Esophagus squamous epithelium (tissue), 5 donors: Measurements from ENCODE around the gene ZNF26. TPM values are rescaled to one million over a fixed set of nuclear protein-coding genes. Genes with fewer than 3 reads are reported as not detected.
A peak's percentile ranks its signal among the peaks of the same experiment; 100 is the strongest.

Source experiments
- DNase-seq: peaks from one replicate; lab custom pipeline; 2025; lab: John Stamatoyannopoulos, UW
- H3K27ac ChIP-seq, 4 donors: fragments of 200-600 bp; sonication (generic); one replicate each; pipeline ENCODE4 v1.5.1; 2016 to 2019; ENCODE audit warnings: mild to moderate bottlenecking in 1 of 4
- H3K27me3 ChIP-seq, 4 donors: fragments of 200-600 bp; sonication (generic); 1 replicate in 3 of 4; 2 replicates in 1 of 4; pipeline versions ENCODE4 v1.5.1 to v1.6.0; 2017 to 2021; ENCODE audit warnings: antibody characterized with exemption in 1 of 4
- H3K36me3 ChIP-seq, 3 donors: fragments of 200-600 bp; sonication (generic); one replicate each; pipeline ENCODE4 v1.5.1; 2016 to 2019
- H3K4me1 ChIP-seq, 3 donors: fragments of 200-600 bp; sonication (generic); one replicate each; pipeline ENCODE4 v1.5.1; 2017 to 2019
- H3K4me3 ChIP-seq, 4 donors: fragments of 200-600 bp; sonication (generic); 1 replicate in 3 of 4; 2 replicates in 1 of 4; pipeline ENCODE4 v1.5.1; 2016 to 2019; ENCODE audit warnings: mild to moderate bottlenecking in 2 of 4, moderate library complexity in 1 of 4
- H3K9me3 ChIP-seq, 3 donors: fragments of 200-600 bp; sonication (generic); one replicate each; pipeline ENCODE4 v1.5.1; 2016 to 2019
- POLR2A ChIP-seq, 4 donors: fragments of 450-650 bp; IDR thresholded peaks; one replicate each; pipeline ENCODE4 v1.6.1; 2017; ENCODE audit warnings: antibody characterized with exemption in 4 of 4, mild to moderate bottlenecking in 4 of 4, moderate library complexity in 3 of 4
- WGBS, 2 donors: methylation state at CpG; one replicate each; pipeline ENCODE4 v1.1.5; 2018; 5-methylcytosine and 5-hydroxymethylcytosine counted together
- intact Hi-C: fragments of 100-400 bp; cut with DNase I; formaldehyde crosslinking; loops from one replicate; pipeline ENCODE4 v1.15.0; 2022
- total RNA-seq, 4 donors: library from RNA; depleted of rRNA; stranded (reverse); fragments of >200 nt; gene quantifications; one replicate each; pipeline ENCODE4 v1.1.0, GENCODE V29; 2016
- TF ChIP-seq, protein P1 (sequence below), 6 experiments: fragments of 450-650 bp in 4 of 6; fragments of 200-600 bp in 2 of 6; sonication (generic) in 2 of 6; IDR thresholded peaks; one replicate each; pipeline ENCODE4 v1.5.1; 2016 to 2019; ENCODE audit warnings: antibody characterized with exemption in 6 of 6, mild to moderate bottlenecking in 4 of 6, moderate library complexity in 4 of 6
- donor health status: DM: yes; HTN: yes; CAD: no.

ZNF26 gene
- total RNA-seq, 4 donors from 2014 or later, result 2.7 to 17.9 (median 5.9) TPM

DNA sequence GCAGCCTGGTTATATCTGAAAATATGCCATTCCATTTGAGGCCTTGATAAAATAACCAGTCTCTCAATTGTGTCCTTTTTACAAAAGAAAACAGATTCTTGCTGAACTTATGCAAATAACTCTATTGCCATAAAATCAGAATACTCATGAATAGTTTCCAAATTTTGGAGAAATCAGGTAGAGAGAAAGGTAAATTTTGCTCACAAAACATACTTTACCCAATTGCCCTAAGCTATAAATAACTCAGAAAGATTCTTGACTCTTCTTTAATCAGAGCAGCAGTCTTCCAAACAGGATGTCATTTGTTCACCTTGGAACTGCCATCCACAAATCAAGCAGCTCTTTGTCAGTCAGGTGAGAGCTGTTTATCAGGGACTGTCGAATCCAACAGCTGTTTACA is 12.6 kb downstream of the ZNF26 start:
- no peak for DNase-seq
- no peak overlapping the region for H3K4me3 ChIP-seq
- TF ChIP-seq POLR2A (IDR thresholded peaks at IDR 0.05), result no peak
- TF ChIP-seq, protein P1, sequence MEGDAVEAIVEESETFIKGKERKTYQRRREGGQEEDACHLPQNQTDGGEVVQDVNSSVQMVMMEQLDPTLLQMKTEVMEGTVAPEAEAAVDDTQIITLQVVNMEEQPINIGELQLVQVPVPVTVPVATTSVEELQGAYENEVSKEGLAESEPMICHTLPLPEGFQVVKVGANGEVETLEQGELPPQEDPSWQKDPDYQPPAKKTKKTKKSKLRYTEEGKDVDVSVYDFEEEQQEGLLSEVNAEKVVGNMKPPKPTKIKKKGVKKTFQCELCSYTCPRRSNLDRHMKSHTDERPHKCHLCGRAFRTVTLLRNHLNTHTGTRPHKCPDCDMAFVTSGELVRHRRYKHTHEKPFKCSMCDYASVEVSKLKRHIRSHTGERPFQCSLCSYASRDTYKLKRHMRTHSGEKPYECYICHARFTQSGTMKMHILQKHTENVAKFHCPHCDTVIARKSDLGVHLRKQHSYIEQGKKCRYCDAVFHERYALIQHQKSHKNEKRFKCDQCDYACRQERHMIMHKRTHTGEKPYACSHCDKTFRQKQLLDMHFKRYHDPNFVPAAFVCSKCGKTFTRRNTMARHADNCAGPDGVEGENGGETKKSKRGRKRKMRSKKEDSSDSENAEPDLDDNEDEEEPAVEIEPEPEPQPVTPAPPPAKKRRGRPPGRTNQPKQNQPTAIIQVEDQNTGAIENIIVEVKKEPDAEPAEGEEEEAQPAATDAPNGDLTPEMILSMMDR (IDR thresholded peaks at IDR 0.05), result no peak
- intact Hi-C loops, result no loop called here
- no peaks in the 10 kb centered on the region for H3K4me1 ChIP-seq
- WGBS, 2 donors, result 0 to 25% methylated on average over 1 of the region's 1 CpG
- H3K9me3 ChIP-seq, result peaks cover 7 to 100% (median 77%) of the 10 kb centered on the region in 3 donors
- H3K36me3 ChIP-seq, result peaks cover 0 to 90% (median 0%) of the 10 kb centered on the region in 3 donors
- no peaks in the 10 kb centered on the region for H3K27me3 ChIP-seq
- no peak overlapping the region for H3K27ac ChIP-seq

DNA sequence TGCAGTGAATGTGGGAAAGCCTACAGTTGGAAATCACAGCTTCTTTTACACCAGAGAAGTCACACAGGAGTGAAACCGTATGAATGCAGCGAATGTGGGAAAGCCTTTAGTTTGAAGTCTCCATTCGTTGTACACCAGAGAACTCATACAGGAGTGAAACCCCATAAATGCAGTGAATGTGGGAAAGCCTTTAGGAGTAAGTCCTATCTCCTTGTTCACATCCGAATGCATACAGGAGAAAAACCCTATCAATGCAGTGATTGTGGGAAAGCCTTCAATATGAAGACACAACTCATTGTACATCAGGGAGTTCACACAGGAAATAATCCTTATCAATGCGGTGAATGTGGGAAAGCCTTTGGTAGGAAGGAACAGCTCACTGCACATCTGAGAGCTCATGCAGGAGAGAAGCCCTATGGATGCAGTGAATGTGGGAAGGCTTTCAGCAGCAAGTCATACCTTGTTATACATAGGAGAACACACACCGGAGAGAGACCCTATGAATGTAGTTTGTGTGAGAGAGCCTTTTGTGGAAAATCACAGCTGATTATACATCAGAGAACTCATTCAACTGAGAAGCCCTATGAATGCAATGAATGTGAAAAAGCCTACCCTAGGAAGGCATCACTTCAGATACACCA is 24.6 kb downstream of the ZNF26 start:
- H3K4me1 ChIP-seq, result no peaks in the 10 kb centered on the region
- DNase-seq, result no peak
- H3K4me3 ChIP-seq, result peak overlapping the region in 1 of 4 donors; percentile 16
- peaks cover 36 to 100% (median 49%) of the 10 kb centered on the region in 3 donors for H3K36me3 ChIP-seq
- H3K9me3 ChIP-seq, result peaks cover 8 to 100% (median 94%) of the 10 kb centered on the region in 3 donors
- intact Hi-C loops, result no loop called here
- 94 to 98% methylated on average over 6 of the region's 6 CpGs for WGBS, 2 donors
- H3K27ac ChIP-seq, result no peak overlapping the region
- TF ChIP-seq POLR2A (IDR thresholded peaks at IDR 0.05), result no peak
- TF ChIP-seq, protein P1 (IDR thresholded peaks at IDR 0.05), result no peak
- H3K27me3 ChIP-seq, result no peaks in the 10 kb centered on the region

DNA sequence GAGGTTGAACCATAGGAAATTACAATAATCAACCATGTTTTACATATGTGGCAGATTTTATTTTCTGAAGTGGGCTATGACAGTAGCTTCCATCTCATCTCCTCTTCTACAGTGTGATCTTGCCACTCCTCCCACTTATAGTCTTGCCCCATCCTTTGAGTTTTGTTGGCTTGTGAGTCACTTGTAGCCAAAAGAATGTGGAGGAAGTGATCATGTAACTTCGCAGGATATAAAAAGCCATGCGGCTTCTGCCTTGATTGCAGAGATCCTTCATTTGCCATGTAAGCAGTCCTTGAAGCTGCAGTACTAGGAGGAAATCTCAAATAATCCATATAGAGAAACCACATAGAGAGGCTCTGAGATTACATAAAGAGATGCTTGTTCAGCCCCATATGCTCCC is 37.4 kb downstream of the ZNF26 start:
- TF ChIP-seq, protein P1 (IDR thresholded peaks at IDR 0.05), result no peak
- TF ChIP-seq POLR2A (IDR thresholded peaks at IDR 0.05), result no peak
- DNase-seq, result no peak
- Histone ChIP-seq H3K27ac (no peak overlapping the region), H3K27me3 (no peaks in the 10 kb centered on the region), H3K36me3 (peaks cover 0 to 16% (median 0%) of the 10 kb centered on the region in 3 donors), H3K4me3 (no peak overlapping the region), H3K4me1 (no peaks in the 10 kb centered on the region), H3K9me3 (peaks cover 0 to 97% (median 61%) of the 10 kb centered on the region in 3 donors)
- intact Hi-C loops, result no loop called here
- WGBS, 2 donors, result 94 to 100% methylated on average over 2 of the region's 2 CpGs

DNA sequence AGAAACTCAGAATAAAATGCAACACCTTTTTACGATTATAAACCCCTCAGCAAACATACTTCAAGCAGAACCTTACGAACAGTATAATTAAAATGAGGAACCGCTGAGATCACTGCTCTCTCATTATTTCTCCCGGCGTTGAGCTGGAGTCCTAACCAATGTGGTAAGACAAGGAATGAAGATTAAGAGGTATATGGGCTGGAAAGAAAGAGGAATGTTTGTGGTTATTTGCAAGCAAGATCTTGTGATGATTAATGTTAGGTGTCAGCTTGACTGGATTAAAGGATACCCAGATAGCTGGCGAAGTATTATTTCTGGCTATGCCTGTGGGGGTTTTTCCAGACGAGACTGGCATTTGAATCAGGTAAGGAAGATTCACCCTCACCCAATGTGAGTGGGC is 40.8 kb downstream of the ZNF26 start:
- H3K4me1 ChIP-seq, result no peaks in the 10 kb centered on the region
- intact Hi-C loops, result no loop called here
- H3K27me3 ChIP-seq, result no peaks in the 10 kb centered on the region
- H3K4me3 ChIP-seq, result no peak overlapping the region
- WGBS, 2 donors, result 67 to 73% methylated on average over 7 of the region's 7 CpGs
- H3K27ac ChIP-seq, result no peak overlapping the region
- no peak for DNase-seq
- TF ChIP-seq POLR2A (IDR thresholded peaks at IDR 0.05), result no peak
- TF ChIP-seq, protein P1 (IDR thresholded peaks at IDR 0.05), result no peak
- H3K9me3 ChIP-seq, result peaks cover 0 to 93% (median 49%) of the 10 kb centered on the region in 3 donors
- no peaks in the 10 kb centered on the region for H3K36me3 ChIP-seq

DNA sequence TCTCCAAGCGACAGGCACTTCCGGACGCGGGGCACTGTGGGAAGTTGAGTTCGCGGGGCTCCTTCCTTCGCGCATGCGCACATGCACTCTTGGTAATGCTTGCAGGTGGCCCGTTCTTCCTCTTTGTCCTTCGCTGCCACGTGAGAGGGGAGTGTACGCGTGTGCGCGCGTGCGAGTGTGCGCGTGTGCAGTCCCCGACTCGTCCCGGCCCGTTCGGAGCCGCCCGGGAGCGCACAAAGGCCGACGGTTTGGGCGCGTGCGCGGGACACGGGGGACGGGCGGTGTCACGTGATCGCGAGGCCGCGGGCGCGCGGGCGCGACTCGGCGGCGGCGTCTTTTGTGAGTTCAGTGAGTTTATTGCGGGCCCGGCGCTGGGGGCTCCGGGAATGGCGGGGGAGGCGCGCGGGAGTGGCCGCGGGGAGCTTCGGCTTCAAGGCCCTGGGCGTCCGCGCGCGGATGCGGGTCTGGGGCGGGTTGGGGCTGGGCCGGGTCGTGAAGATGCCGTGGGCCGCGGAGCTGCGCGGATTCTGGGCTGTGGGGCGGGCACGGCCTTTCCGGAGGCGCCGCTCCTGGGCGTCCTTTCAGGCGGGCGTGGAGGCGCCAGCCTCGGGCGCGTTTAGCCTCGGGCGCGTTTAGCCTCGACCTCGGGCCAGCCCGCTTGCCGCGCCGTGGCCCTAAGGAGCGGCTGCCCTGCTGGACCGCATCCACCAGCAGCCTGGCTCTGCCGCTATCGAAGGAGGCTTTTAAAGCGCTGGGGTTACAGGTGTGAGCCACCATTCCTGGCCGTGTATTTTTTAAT is 51.2 kb downstream of the ZNF26 start, which contains the start of gene ZNF84:
Gene ZNF84, plus strand, starts transcription at position 303 of the 799 bp plus-strand sequence. CDS start 3,959 bp downstream, outside the sequence.
- Histone ChIP-seq H3K36me3 (peaks cover 0 to 36% (median 9%) of the 10 kb centered on the region in 3 donors), H3K27me3 (no peaks in the 10 kb centered on the region), H3K4me1 (peaks cover 0 to 19% (median 9%) of the 10 kb centered on the region in 3 donors), H3K9me3 (peaks cover 0 to 58% (median 41%) of the 10 kb centered on the region in 3 donors), H3K27ac (peak within 1 kb of the TSS; percentile 90 to 99 (median 97)), H3K4me3 (peak within 1 kb of the TSS; percentile 71 to 89 (median 82))
- intact Hi-C loops, result loop anchor here (10.0 kb wide), 1 partner anchor 53 kb away; the partner anchor contains the start of gene ZNF26
- peak; percentile 83 for DNase-seq
- TF ChIP-seq POLR2A (IDR thresholded peaks at IDR 0.05), result peak in 2 of 4 donors; percentile 61 to 81
- TF ChIP-seq, protein P1 (IDR thresholded peaks at IDR 0.05), result peak in 1 of 6 experiments; percentile 34
- 0% methylated on average over 17 to 36 of the region's 103 CpGs for WGBS, 2 donors
